Measurements from ENCODE around the gene APMAP.

DNA sequence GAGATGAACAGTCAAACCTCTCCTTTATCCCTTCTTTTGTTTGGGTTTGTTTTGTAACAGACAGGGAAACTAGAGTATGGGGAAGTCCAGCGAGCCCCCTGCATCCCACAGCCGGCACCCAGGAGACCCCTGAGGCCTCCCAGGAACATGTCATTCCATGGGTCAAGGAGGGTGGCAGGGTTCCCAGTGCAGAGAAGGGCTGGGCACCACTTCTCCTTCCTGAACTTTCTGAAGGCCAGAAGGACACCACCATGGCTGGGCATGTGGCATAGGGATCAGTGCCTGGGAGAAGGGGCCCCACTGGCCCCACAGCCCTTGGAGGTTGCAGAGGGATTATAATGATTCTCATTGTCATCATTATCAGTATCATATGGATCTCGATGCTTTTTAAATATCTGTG is 57.4 kb downstream of the APMAP start:
- TF ChIP-seq, protein P1, sequence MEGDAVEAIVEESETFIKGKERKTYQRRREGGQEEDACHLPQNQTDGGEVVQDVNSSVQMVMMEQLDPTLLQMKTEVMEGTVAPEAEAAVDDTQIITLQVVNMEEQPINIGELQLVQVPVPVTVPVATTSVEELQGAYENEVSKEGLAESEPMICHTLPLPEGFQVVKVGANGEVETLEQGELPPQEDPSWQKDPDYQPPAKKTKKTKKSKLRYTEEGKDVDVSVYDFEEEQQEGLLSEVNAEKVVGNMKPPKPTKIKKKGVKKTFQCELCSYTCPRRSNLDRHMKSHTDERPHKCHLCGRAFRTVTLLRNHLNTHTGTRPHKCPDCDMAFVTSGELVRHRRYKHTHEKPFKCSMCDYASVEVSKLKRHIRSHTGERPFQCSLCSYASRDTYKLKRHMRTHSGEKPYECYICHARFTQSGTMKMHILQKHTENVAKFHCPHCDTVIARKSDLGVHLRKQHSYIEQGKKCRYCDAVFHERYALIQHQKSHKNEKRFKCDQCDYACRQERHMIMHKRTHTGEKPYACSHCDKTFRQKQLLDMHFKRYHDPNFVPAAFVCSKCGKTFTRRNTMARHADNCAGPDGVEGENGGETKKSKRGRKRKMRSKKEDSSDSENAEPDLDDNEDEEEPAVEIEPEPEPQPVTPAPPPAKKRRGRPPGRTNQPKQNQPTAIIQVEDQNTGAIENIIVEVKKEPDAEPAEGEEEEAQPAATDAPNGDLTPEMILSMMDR (IDR thresholded peaks at IDR 0.05) = no peak
- TF ChIP-seq POLR2AphosphoS5 (IDR thresholded peaks at IDR 0.05) = no peak
- TF ChIP-seq EP300 (IDR thresholded peaks at IDR 0.05) = no peak
